HG03460 (cell line): ENCODE measurements around the gene CDKAL1.
"Not testable (repeated sequence)": the region's sequence is repeated elsewhere in the genome, so short reads cannot be mapped to it uniquely, and the experiment has no call there.

Experiments
- ATAC-seq: cut with Tn5 transposase; IDR thresholded peaks from one replicate; pipeline ENCODE4 v1.9.1; 2021; ENCODE audit not compliant: unreplicated experiment

The CDKAL1 gene

DNA sequence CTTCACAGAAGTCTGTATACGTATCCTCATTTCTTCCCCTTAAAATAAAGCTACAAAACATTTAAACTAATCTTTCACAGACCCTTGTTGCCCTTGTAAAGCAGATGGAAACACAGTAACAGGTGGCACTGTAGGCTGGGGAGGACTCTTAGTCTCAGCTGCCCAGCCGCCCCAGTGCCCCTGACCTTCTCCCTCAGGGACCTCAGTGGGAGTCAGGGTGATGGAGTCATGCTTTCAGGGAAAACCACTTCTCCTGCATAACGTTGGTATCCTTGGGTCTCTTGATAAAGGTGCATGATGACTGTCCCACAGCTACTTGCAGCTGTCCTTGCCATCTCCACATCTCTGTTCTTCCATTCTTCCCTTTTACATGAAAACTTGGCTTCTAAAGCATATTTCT is 198.6 kb downstream of the CDKAL1 start:
- no peak for ATAC-seq

DNA sequence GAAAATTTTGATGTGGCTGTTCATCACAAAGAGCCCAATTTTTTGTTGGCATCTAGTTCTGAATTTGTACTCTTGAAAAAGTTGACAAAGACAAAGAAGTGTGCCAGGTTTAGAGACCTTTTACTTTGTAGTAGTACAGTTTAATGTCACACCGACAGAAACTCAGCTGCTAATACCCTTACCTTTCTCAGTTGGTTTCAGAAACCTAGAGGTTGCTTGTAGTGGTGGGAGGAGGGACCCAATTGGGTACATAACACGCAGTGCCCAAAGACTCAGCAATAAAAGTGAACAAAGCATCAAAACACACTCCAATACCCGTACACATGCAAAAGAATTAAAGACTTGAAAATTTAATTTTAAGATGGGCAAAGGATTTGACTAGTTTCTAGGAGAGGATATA is 203.7 kb downstream of the CDKAL1 start:
- ATAC-seq = no peak

DNA sequence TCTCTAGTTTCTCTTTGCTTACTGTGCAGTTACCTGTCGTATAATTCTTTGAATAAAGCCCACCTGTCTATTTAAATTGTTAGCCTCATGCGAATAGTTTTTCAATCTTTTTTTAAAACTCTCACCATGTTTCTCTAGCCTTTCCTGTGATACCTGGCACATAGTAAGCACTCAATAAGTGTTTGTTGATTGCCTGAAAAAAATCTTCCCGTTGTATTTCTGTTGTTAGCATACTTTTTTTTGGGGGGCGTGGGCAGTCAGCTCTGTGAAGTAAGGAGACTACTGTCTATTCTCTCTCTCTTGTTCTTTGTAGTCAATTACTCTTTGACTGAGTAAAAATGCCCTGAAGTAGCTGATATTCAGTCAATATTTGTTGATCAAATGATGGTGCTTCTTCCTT is 205.8 kb downstream of the CDKAL1 start:
- ATAC-seq = no peak

DNA sequence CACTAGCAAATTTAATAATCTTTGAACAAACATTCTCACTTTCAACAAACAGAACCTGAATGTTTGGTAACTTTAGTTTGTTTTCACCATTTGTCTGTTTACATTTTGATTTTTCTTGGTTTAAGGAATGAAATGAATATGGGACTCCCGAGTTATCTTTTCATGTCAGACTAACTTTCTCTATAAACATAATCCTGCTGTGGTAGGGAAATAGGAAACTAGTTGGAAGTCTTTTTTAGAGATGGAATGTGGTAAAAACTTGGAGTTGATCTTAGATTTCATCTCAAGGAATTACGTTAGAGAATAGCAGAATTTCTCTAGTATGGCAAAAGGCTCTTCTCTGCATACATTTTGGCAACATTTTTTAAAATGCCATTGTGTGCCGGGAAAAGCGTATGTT is 206.5 kb downstream of the CDKAL1 start:
- no peak for ATAC-seq

DNA sequence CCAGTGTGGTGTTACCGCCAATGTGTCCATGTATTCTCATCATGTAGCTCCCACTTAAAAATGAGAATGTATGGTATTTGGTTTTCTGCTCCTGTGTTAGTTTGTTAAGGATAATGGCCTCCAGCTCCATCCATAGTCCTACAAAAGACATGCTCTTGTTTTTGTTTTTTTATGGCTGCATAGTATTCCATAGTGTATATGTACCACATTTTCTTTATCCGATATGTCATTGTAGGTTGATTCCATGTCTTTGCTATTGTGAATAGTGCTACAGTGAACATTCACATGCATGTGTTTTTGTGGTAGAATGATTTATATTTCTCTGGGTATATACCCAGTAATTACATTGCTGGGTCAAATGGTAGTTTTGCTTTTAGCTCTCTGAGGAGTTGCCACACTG is 207.2 kb downstream of the CDKAL1 start:
- ATAC-seq = no peak

DNA sequence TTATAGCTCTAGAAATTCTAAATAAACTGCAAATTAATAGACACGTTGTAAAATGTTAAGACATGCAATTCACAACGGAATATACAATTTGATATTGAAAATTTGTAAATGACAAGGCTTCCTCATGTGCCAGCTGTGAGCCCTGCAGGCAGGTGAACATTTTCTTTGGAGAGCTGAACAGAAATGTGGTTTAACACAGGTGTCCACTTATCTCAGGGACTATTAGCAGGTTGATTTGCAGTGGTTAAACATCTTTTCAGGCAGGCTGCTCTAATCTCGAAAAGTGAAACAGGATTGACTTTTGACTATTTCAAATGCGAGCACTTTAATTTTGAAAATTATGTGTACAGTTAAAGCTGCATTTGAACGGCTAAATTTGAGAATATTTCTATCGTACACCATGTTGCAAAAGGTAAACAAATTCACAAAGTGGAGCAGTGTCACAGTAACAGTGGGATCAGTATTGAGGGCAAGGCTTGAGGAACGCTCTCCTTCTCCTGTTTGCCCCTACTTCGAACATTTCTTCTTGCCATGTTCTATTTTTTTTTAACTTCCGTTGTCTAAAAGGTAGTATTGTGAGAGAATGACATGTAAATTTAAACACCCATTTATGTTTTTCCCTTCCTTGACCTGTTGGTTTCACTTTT is 210.8 kb downstream of the CDKAL1 start:
- ATAC-seq = no peak

DNA sequence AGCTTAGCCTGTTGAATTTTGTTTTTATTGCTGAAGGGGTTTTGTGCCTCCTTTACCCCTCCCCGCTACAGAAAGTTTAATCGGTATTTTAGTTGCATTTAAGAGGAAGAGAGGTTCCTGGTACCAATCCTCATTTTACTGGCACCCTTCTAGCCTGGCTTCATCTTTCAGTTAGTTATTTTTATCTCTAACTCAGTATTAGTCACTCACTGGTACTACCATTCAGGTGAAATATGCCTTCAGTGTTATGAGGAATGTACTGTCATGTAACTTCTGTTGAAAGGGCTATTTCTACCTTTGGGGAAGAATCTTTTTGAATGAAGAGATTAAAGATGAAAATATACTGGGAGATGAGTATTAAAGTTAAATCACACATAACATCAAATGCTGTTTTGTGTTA is 211.8 kb downstream of the CDKAL1 start:
- no peak for ATAC-seq

DNA sequence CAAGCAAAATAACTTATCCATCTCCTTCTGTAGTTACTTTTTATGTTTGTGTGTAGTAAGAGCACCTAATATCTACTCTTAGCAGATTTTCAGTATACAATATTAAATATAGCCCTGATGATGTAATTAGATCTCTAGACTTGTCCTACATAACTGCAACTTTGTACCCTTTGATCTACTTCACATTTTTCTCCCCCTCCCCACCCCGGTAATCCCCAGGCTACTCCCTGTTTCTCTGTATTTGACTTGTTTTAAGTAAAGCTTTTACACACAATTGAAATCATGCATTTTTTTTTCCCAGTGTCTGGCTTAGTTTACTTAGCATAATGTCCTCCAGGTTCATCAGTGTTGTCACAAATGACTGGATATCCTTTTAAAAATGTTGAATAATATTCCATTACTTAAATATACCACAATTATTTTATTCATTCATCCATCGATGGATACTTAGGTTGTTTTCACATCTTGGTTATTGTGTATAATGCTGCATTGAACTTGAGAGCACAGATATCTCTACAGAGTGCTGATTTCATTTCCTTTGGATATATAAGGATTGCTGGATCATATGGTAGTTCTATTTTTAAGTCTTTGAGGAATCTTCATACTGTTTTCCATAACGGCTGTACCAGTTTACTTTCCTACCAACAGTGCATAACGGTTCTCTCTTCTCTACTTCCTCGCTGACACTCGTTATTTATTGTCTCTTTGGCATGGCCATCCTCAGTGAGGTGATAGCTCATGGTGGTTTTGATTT is 212.7 kb downstream of the CDKAL1 start:
- no peak for ATAC-seq

DNA sequence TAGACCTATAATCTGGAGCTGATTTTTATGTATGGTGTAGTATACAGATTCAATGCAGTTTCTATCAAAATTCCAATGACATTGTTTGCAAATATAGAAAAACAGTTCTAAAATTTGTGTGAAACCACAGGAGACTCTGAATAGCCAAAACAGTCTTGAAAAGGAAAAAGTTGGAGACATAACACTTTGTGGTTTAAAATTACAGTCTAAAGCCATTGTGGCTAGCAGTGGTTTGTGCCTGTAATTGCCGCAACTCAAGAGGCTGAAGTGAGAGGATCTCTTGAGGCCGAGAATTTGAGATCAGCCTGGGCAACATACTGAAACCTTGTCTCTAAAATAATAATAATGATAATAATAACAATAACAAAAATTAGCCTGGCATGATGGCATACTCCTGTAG is 213.7 kb downstream of the CDKAL1 start:
- no peak for ATAC-seq

DNA sequence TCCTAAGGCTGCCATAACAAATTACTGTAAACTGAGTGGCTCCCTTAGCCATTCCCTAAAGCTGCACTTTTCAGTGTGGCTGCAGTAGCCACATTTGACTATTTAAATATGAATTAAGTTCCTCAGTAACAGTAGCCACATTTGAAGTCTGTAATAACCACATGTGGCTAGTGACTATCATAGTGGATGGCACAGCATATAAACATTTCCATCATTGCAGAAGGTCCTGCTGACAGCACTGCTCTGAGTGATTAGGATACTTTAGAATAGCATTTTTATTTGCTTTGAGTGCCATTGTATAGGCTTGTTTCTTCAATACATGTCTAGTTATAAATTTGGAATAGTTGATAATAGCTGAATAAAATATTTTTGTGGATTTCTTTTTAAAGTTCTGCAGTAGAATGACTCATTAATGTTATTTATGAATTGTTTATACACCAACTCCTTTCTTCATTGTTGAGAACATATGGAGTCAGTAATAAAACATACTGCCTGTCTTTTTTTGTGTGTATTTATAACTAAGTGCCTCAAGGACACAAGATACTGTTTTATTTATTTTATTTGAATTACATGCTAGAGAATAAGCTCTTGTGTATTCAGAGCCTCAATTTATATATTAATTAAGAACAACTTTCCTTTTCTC is 217.2 kb downstream of the CDKAL1 start:
- no peak for ATAC-seq

DNA sequence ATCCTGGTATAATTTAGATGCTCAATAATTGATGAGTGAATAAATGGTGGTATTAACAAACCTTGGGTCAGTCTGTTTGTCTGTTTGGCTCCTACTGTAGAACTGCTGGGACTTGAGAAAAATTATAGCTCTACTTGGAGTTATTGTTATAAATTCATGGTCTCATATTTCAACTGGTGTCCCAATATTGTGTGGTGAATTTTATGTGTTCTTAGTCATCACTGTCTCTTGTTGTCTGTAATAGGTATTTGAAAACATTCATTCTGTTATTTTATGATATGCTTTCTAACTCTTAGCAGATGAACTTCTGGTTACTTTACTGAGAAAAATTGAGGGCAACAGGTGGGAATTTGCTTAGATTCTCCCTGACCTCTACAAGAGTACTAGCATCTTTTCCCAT is 221.4 kb downstream of the CDKAL1 start:
- no peak for ATAC-seq

DNA sequence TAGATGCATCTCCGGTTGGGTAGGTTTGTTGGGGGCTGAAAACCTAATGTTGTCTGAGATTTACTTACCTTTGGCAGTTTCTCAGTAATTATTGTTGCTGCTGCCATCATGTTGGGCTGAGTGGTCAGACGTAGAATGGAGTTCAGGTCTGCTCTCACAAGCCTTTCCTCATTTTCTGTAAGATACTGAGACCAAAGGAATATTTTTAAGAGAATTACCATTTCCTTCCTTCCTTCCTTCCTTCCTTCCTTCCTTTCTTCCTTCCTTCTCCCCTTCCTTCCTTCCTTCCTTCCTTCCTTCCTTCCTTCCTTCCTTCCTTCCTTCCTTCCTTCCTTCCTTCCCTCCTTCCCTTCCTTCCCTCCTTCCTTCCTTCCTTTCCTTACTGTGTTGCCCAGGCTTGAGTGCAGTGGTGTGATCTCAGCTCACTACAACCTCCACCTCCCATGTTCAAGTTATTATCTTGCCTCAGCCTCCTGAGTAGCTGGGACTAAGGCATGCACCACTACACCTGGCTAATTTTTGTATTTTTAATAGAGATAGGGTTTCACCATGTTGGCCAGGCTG is 222.4 kb downstream of the CDKAL1 start:
- not testable (repeated sequence) for ATAC-seq

DNA sequence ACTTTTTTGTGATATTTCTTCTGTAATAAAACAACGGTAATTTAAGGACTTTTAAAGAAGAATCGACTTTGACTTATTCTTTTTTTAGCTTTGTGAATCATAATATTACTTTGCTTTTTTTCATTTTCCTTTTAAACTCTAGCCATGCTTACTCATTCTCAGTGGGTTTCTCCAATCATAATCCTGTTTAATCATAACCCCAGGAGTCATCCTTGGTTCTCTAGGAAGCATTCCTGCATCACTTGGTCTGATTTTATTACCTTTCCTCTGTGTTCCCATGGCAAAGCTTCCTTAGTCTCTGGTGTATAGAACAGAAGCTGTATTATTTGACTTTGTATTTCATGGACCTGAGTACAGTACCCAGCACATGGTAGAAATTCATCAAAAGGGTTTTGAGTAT is 223.5 kb downstream of the CDKAL1 start:
- no peak for ATAC-seq

DNA sequence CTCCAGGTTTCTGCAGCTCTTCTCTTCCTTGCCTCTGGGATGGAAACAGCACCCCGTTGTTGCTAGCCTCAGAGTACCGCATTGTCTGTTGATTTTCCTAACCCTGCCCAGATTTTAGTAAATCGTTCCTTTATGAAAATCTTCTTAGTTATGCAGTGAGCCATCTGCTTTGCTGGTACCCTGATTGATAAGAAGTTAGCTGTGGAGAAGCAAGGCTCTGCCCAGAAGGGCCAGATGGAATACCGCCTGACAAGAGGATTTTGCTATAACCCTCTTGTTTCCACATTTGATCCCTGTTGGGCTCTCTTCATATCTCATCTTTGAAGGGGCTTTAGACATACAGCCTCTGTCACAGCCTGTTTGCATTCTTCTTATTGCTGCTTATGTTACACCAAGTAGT is 229.0 kb downstream of the CDKAL1 start:
- no peak for ATAC-seq

DNA sequence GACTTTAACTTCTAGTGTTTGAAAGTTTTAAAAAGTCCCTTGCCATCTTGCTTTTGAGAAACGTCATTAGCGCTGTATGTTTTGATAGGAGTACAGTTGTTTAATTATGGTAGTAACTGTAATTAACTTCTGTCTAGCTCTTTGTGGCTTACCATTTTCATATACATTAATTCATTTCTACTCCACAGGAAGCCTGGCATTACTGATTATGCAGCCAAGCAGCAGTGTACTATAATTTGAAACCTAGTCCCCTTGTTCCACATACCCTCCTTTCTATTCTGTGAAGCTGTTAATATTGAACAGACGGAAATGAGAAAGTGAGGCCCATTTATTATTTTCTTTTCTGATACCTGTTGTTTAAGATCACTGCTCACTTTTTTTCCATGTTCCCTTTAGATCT is 235.4 kb downstream of the CDKAL1 start:
- ATAC-seq = no peak

DNA sequence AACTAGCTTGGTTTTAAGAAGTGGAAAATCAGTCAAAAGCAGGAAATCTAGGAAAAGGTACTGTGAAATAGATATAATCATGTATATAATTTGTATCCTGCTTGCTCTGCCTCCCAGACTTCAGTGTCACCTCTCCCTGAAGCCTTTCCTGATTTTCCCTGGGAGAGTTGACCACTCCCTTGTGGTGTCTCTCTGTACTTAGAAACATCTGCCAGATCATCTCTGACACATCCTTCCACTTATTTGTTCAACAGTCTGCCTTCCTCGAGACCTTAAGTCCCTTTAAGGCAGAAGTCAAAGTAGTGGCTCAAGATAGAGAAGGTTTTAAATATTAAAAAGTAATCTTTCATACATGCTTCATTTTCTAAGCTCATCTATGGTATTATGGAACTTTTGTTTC is 236.5 kb downstream of the CDKAL1 start:
- ATAC-seq = no peak

DNA sequence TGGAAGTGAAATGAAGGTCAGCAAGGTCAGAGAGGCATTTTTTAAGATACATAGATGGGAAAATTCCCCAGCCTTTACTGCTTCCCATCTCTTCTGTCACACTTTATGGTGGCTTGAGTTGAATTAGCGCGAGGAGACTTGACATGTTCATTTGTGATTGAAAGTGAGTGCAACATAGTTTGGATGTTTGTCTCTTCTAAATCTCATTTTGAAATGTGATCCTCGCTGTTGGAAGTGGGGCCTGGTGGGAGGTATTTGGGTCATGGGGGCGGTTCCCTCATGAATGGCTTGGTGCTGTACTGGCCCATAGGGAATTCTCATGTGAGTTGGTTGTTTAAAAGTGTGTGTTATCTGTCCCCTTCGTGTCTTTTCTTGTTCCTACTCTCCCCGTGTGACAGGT is 237.2 kb downstream of the CDKAL1 start:
- no peak for ATAC-seq

DNA sequence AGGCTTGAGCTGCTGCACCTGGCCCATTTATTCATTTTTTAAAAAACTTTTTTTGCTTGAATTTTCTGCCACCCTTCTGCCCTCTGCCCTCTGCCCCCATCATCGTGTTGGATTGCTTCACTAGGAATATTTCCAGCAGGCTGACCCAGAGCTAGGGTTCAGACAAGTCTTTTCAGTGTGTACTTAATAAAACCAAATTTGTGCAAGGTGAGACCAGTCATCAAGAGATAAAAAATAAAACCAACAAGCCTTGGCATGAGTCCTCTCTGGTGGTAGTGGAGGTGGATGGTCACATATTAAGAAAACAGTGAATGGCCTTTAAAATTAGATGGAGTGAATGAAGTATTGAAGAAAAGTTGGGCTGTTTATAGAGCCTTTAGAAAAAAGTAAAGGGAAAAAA is 239.6 kb downstream of the CDKAL1 start:
- no peak for ATAC-seq

DNA sequence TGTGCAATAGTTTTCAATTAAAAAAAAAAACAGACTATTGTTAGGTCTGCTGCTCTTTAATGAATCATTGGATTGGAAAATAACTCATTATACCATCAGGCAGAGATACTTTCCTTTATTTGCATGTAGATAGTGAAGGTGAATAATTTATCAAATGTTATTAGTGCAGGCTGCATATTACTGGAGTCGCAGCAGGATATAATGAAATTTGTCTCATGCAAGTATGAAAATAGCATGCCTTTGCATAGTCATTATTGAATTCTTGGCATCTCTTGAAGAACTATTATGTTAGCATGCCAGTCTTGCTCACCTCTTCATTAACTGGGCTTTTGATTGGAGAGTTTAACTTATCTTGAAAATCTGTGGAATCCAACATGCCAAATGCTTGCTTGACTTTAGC is 241.7 kb downstream of the CDKAL1 start:
- no peak for ATAC-seq

DNA sequence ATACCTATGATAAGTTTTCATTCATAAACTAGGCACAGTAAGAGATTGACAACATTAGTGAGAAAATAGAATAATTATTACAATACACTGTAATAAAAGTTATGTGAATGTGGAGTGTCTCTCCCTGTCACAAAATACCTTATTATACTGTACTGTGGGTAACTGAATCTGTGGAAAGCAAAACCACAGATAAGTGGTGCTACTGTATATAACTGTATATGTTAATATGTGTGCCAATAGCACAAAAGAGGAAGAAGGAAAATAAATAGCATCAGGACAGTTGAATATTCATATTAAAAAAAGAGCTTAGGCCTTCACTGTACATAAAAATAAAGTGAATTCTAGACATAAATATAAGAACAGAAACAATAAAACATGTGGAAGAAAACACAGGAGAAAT is 243.5 kb downstream of the CDKAL1 start:
- no peak for ATAC-seq

DNA sequence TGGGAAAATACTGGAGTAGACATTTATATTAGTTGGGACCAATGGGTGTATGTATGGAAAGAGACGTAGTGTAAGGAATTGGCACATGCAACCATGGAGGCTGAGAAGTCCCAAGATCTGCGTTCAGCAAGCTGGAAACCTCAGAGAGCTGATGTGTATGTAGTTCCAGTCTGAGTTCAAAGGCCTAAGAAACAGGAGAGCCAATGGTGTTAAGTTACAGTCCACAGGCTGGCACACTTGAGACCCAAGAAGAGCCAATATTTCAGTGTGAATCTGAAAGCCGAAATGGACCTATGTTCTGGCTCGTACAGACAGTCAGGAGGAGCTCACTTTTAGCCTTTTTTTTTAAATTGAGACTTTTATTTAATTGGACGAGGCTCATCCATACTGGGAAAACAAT is 244.2 kb downstream of the CDKAL1 start:
- ATAC-seq = no peak

DNA sequence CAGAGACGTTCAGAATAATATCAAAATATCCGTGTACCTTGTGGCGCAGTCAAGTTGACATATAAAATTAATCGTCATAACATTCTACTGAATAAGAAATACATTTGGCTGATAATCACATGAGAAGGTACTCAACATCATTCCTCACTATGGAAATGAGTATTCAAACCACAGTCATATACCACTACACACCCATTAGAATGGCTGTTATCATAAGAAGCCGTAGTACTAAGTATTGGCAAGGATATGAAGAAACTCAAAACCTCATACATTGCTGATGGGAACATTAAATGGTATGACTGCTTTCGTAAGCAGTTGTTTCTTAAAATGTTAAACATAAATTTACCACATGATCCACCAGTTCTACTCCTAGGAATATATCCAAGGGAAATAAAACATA is 244.7 kb downstream of the CDKAL1 start:
- ATAC-seq = no peak
